Vagina (tissue), 2 donors: Measurements from ENCODE around the gene TIGAR.

ENCODE experiments used
- CTCF ChIP-seq, 3 experiments: fragments of 450-650 bp in 2 of 3; fragments of 200-600 bp in 1 of 3; sonication (generic) in 1 of 3; IDR thresholded peaks; one replicate each; pipeline ENCODE4 v1.5.1; 2017 to 2019; ENCODE audit warnings: antibody characterized with exemption in 3 of 3, mild to moderate bottlenecking in 2 of 3, moderate library complexity in 2 of 3
- POLR2AphosphoS5 ChIP-seq, 2 donors: sonication (generic); formaldehyde crosslinking; IDR thresholded peaks; one replicate each; pipeline ENCODE4 v1.9.0; 2017; ENCODE audit warnings: antibody characterized with exemption in 2 of 2, mild to moderate bottlenecking in 2 of 2, low read depth in 1 of 2; ENCODE audit not compliant: insufficient read depth in 1 of 2

GRCh38 chr12:4322726-4323125 lies 1.7 kb downstream of the TIGAR start:
- TF ChIP-seq CTCF (IDR thresholded peaks at IDR 0.05) (no peak), POLR2AphosphoS5 (IDR thresholded peaks at IDR 0.05; ENCODE audit: insufficient read depth in 1 of 2, low read depth in 1 of 2) (no peak)
